Activated CD8-positive, alpha-beta T cell treated with anti-CD3 and anti-CD28 coated beads for 36 hours (primary cell): ENCODE results near the gene SCRT2. TPM values are rescaled to one million over a fixed set of nuclear protein-coding genes. Genes with fewer than 3 reads are reported as not detected.
"Not testable (repeated sequence)": the region's sequence is repeated elsewhere in the genome, so short reads cannot be mapped to it uniquely, and the experiment has no call there.

Source experiments
- ATAC-seq: fragments of 200-7000 bp; cut with Tn5 transposase; one replicate; pipeline ENCODE4 v1.10.0; 2021; ENCODE audit warnings: mild to moderate bottlenecking, moderate library complexity
- CTCF ChIA-PET: fragments of 350-600 bp; sonication (Branson Sonifier 250); formaldehyde crosslinking; loops from one replicate; lab custom pipeline; 2021; ENCODE audit warnings: antibody characterized with exemption; lab: Charles Lee
- POLR2A ChIA-PET: fragments of 350-600 bp; sonication (Branson Sonifier 250); formaldehyde crosslinking; loops from one replicate; lab custom pipeline; 2021; ENCODE audit warnings: antibody characterized with exemption; lab: Charles Lee
- DNase-seq: peaks from one replicate; pipeline ENCODE4 v3.0.0-alpha.2; 2020
- H3K27ac Mint-ChIP-seq: one replicate; pipeline ENCODE4 v1.8.0; 2021; ENCODE audit warnings: mild to moderate bottlenecking, mixed read lengths
- H3K27me3 Mint-ChIP-seq: one replicate; pipeline ENCODE4 v1.8.0; 2021; ENCODE audit warnings: mixed read lengths
- H3K36me3 Mint-ChIP-seq: one replicate; pipeline ENCODE4 v1.8.0; 2021; ENCODE audit warnings: low read depth, mixed read lengths
- H3K4me1 Mint-ChIP-seq: one replicate; pipeline ENCODE4 v1.8.0; 2021; ENCODE audit warnings: low read depth, mixed read lengths
- H3K4me3 Mint-ChIP-seq: one replicate; pipeline ENCODE4 v1.8.0; 2021; ENCODE audit warnings: mild to moderate bottlenecking, moderate library complexity, mixed read lengths
- H3K9me3 Mint-ChIP-seq: one replicate; pipeline ENCODE4 v1.8.0; 2021; ENCODE audit warnings: mixed read lengths
- intact Hi-C: fragments of 100-400 bp; cut with micrococcal nuclease; formaldehyde crosslinking; loops from one replicate; pipeline ENCODE4 v1.10.0; 2022
- total RNA-seq, 2 experiments: library from RNA; stranded (reverse); gene quantifications; one replicate each; pipeline ENCODE4 v1.2.3, GENCODE V29; 2021
- TF ChIP-seq, protein P1 (sequence below): fragments of 200-600 bp; IDR thresholded peaks from one replicate; pipeline ENCODE4 v1.8.0; 2022; ENCODE audit warnings: antibody characterized with exemption, mild to moderate bottlenecking

SCRT2 gene
- total RNA-seq = not detected

DNA sequence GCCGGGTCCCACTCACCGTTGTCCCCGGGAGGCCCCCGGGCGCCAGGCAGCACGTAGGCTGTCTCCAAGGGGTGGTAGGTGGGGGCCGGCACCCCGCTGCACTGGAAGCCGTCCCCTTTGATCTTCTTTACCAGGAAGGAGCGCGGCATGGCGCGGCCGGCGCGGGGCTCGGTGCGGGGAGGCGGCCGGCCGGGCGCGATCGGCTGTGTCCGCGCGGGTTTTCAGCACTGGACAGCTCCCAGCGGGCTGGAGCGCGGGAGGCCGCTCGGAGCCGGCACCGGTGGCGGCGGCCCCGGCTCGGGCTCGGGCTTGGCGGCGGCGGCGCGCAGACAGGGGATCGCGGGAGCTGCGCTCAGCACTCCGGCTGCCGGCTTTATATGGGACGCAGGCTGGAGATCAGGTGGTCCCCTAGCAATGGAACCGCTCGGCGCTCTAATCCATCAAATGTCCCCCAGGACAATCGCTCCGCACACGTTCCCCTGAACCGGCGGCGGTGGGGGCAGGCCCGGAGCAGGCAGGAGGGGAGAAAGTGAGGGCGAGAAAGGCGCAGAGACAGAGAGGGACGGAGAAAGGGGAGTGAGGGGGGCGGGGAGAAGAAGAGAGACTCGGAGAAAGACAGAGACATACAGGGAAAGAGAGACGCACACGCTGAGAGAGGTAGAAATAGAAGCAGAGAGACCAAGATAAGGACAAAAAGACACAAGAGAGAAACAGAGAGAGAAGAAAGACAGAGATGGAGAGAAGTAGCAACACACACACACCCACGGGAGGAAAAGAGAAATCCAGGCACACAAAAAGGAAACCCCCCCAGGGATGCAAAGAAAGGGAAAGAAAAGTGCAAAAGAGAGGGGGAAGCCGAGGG lies at the start of gene SCRT2:
TSS of gene SCRT2 (minus strand) at position 350 of the 862 bp plus-strand sequence. CDS start at position 149, 201 bp downstream.
- Mint-ChIP-seq H3K9me3 (no peaks in the 10 kb centered on the region), H3K4me3 (no peak within 1 kb of the TSS), H3K4me1 (peaks cover 5% of the 10 kb centered on the region), H3K27me3 (peaks cover 66% of the 10 kb centered on the region), H3K36me3 (no peaks in the 10 kb centered on the region), H3K27ac (no peak within 1 kb of the TSS)
- POLR2A ChIA-PET = no interaction called here
- peak; percentile 59 for DNase-seq
- ATAC-seq = peak; percentile 80
- CTCF ChIA-PET = interaction anchor here (0.8 kb wide), 1 partner anchor 8 kb away, joined by 4 read pairs; no protein-coding TSS in a partner anchor
- intact Hi-C loops = no loop called here
- TF ChIP-seq, protein P1, sequence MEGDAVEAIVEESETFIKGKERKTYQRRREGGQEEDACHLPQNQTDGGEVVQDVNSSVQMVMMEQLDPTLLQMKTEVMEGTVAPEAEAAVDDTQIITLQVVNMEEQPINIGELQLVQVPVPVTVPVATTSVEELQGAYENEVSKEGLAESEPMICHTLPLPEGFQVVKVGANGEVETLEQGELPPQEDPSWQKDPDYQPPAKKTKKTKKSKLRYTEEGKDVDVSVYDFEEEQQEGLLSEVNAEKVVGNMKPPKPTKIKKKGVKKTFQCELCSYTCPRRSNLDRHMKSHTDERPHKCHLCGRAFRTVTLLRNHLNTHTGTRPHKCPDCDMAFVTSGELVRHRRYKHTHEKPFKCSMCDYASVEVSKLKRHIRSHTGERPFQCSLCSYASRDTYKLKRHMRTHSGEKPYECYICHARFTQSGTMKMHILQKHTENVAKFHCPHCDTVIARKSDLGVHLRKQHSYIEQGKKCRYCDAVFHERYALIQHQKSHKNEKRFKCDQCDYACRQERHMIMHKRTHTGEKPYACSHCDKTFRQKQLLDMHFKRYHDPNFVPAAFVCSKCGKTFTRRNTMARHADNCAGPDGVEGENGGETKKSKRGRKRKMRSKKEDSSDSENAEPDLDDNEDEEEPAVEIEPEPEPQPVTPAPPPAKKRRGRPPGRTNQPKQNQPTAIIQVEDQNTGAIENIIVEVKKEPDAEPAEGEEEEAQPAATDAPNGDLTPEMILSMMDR = no peak

DNA sequence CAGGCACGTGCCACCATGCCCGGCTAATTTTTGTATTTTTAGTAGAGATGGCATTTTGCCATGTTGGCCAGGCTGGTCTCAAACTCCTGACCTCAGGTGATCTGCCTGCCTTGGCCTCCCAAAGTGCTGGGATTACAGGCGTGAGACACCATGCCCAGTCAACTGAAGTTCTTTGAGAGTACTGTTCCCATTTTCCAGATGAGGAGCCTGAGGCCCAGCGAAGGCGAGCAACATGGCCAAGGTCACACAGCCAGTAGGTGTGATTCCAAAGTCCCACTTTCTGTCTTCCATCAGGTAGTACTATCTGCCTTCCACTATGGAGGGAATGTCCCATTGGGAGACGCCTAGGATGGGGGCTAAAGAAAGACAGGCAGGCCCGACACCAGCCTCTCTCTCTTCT lies 49.2 kb upstream of the SCRT2 start:
- ATAC-seq, H3K36me3 Mint-ChIP-seq, intact Hi-C loops, H3K4me3 Mint-ChIP-seq, H3K9me3 Mint-ChIP-seq, DNase-seq, H3K27ac Mint-ChIP-seq, POLR2A ChIA-PET, H3K4me1 Mint-ChIP-seq: not testable (repeated sequence)
- H3K27me3 Mint-ChIP-seq = peaks cover 36% of the 10 kb centered on the region
- CTCF ChIA-PET = interaction anchor here (2.2 kb wide), 1 partner anchor 15 kb away, joined by 7 read pairs; no protein-coding TSS in a partner anchor

DNA sequence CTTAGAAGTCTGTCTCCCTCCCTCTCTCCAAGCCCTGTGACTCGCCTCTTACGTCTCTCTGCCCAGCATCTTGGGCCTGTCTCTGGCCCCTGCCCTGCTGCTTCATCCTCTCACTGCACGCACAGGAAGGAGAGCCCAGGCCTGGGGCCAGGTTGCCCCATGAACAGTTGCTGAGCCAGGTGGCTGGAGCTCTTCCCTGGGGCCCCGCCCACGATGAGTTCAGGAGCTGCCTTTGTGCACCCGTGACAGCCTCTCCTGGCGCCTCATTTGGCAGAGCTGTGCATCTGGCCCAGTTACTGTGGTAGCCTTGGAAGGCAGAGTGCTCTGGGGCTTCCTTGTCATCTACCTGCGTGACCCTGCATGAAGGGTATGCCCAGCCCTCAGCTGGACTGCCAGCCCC lies 48.2 kb upstream of the SCRT2 start:
- ChIA-PET POLR2A (no interaction called here), CTCF (no interaction called here)
- no peak overlapping the region for H3K4me3 Mint-ChIP-seq
- H3K9me3 Mint-ChIP-seq = no peaks in the 10 kb centered on the region
- intact Hi-C loops = no loop called here
- H3K27me3 Mint-ChIP-seq = peaks cover 30% of the 10 kb centered on the region
- no peak overlapping the region for H3K27ac Mint-ChIP-seq
- no peaks in the 10 kb centered on the region for H3K36me3 Mint-ChIP-seq
- peaks cover 4% of the 10 kb centered on the region for H3K4me1 Mint-ChIP-seq
- ATAC-seq (no peak), DNase-seq (no peak)
- TF ChIP-seq, protein P1 = no peak

DNA sequence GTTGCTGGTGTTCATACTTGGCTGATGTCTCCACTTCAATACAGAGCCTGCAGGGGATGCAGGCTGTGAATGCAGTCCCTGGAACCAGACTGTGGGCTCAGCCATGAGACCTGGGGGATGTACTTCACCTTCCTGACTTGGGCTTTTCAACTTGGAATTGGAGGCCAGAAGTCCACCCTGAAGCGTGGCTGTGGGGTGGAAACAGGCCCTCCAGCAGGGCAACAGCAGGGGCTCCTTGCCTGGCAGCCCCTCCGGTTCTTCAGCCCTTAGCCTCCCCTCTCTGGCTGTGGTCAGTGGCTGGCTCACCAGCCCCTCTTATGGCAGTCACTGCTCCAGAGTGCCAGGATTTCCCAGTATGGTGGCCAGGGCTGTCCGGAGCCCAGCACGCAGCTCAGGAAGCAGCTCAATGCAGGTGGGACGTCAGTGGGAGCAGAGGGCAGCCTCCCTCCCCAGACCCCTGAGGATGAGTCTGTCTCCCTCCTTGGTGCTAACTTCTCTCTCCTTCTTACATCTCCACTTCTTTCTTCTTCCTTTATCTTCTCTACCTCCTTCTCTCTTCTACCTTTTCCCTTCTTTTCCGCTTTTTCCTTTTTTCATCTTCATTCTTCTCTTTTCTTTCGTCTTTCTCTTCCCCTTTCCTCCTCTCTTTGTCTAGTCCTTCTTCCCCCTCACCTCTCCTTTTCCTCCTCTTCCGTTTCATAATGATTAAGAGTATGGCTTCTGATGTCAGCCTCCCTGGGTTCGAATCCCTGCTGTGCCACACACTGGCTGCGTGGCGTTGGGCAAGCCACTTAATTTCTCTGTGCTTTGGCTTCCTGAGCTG lies 47.4 kb upstream of the SCRT2 start:
- ATAC-seq (no peak), DNase-seq (no peak)
- TF ChIP-seq, protein P1 = no peak
- Mint-ChIP-seq H3K9me3 (no peaks in the 10 kb centered on the region), H3K4me3 (no peak overlapping the region), H3K36me3 (no peaks in the 10 kb centered on the region), H3K4me1 (no peaks in the 10 kb centered on the region), H3K27ac (no peak overlapping the region), H3K27me3 (peaks cover 29% of the 10 kb centered on the region)
- POLR2A ChIA-PET = interaction anchor here (0.8 kb wide), 1 partner anchor 17 kb away, joined by 5 read pairs; no protein-coding TSS in a partner anchor
- intact Hi-C loops = no loop called here
- CTCF ChIA-PET = interaction anchor here (1.7 kb wide), 1 partner anchor 16 kb away, joined by 6 read pairs; no protein-coding TSS in a partner anchor

DNA sequence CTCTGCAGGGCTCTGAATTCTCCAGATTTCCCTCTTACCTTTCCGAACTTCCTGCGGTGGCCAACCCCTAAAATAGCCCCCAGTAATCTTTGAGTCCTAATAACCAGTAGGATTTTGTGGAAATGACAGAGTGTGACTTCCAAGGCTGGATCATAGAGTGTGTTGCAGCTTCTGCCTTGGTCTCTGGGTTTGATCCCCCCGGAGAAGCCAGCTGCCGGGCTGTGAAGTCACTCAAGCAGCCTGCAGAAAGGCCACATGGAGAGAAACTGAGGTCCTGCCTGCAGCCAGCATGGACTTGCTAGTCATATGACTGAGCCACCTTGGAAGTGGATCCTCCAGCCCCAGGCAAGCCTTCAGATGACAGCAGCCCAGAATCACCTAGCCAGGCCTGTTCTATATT lies 46.3 kb upstream of the SCRT2 start:
- Mint-ChIP-seq H3K9me3 (no peaks in the 10 kb centered on the region), H3K36me3 (no peaks in the 10 kb centered on the region), H3K27ac (no peak overlapping the region), H3K4me1 (no peaks in the 10 kb centered on the region), H3K27me3 (peaks cover 29% of the 10 kb centered on the region), H3K4me3 (no peak overlapping the region)
- CTCF ChIA-PET = interaction anchor here (1.7 kb wide), 1 partner anchor 17 kb away, joined by 6 read pairs; no protein-coding TSS in a partner anchor
- ATAC-seq (no peak), DNase-seq (no peak)
- POLR2A ChIA-PET = interaction anchor here (0.8 kb wide), 1 partner anchor 18 kb away, joined by 5 read pairs; no protein-coding TSS in a partner anchor
- intact Hi-C loops = no loop called here
- TF ChIP-seq, protein P1 = no peak
